Measurements from ENCODE around the gene CRABP1. TPM values are rescaled to one million over a fixed set of nuclear protein-coding genes. Genes with fewer than 3 reads are reported as not detected.

The CRABP1 gene
- total and polyA plus RNA-seq, 7 experiments from 2014 or later, result not detected

DNA sequence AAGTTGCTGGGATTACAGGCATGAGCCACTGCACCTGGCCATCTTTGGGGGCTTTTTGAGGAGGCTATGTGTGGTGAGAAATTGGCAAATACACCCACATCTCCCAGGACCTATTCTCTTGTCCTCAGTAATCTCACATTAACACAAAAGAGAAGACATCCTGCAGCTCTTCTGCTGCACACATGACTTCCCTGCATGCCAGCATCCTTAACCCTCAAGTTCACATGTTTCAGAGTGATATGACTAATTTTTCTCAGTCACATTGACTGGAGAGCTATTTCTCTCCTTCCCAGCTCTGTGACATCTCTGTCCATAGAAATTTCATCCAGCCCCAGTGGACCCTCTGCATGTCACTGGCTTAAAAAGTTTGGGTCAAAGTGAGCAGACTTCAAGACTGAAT is 38.8 kb upstream of the CRABP1 start:
- no peaks in the 10 kb centered on the region for H3K9me3 Mint-ChIP-seq
- ATAC-seq (no peak), DNase-seq (no peak)
- H3K9me3 ChIP-seq (ENCODE audit: control insufficient read depth in 2 of 3, low read length in 3 of 3), result no peaks in the 10 kb centered on the region
- peaks cover 6 to 34% (median 27%) of the 10 kb centered on the region in 7 donors for H3K4me1 Mint-ChIP-seq
- peak overlapping the region in 6 of 9 donors; percentile 16 to 78 (median 54) for H3K27ac Mint-ChIP-seq
- ChIA-PET POLR2A (interaction anchor here (1.8 to 2.9 kb wide), 2 partner anchors 9 to 137 kb away, joined by 4 to 44 read pairs; partner anchors contain the start of gene IREB2), CTCF (no interaction called here)
- no peaks in the 10 kb centered on the region for H3K27me3 ChIP-seq (ENCODE audit: control insufficient read depth in 2 of 2, insufficient read depth in 2 of 2, low read length in 2 of 2)
- H3K4me3 Mint-ChIP-seq, result peak overlapping the region in 7 of 10 donors; percentile 14 to 74 (median 39)
- intact Hi-C loops (cut with micrococcal nuclease), result loop anchor here in 1 of 2 donors (10.0 kb wide), 1 partner anchor 403 kb away; no protein-coding TSS in a partner anchor
- H3K36me3 Mint-ChIP-seq, result no peaks in the 10 kb centered on the region
- H3K27me3 Mint-ChIP-seq, result peaks cover 0 to 7% (median 5%) of the 10 kb centered on the region in 5 donors
- H3K36me3 ChIP-seq (ENCODE audit: control insufficient read depth in 2 of 3, insufficient read depth in 3 of 3, low read length in 3 of 3), result no peaks in the 10 kb centered on the region
- H3K4me1 ChIP-seq (ENCODE audit: control insufficient read depth in 2 of 2, insufficient read depth in 2 of 2, low read length in 2 of 2), result peaks cover 8 to 15% of the 10 kb centered on the region in 2 donors
- H3K27ac ChIP-seq (ENCODE audit: low read depth, low read length), result no peak overlapping the region
- H3K4me3 ChIP-seq (ENCODE audit: low read length), result no peak overlapping the region

DNA sequence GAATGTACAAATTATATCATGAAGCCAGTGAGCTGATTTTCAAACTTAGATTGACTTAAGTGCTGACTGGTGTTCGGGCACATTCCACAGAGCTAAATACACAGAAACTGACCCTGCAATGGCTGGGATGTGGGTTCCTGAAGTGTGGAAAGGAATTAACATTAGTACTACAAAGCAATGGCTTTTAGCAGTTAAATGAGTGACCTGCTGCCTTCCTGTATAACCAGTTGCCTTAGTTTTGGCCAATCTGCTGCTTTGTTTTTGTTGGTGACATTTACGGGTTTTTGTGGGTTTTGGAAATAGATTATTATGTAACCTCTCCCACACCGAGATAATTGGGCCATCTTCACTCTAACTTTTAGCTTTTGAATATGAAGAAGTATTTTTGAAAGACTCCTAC is 38.3 kb upstream of the CRABP1 start:
- ChIA-PET CTCF (no interaction called here), POLR2A (interaction anchor here (1.8 kb wide), 1 partner anchor 9 kb away, joined by 4 read pairs; no protein-coding TSS in a partner anchor)
- intact Hi-C loops (cut with micrococcal nuclease), result loop anchor here in 1 of 2 donors (10.0 kb wide), 1 partner anchor 403 kb away; no protein-coding TSS in a partner anchor
- no peak for ATAC-seq
- H3K27ac ChIP-seq (ENCODE audit: low read depth, low read length), result no peak overlapping the region
- peak overlapping the region in 1 of 9 donors; percentile 42 for H3K27ac Mint-ChIP-seq
- peak overlapping the region in 3 of 10 donors; percentile 19 to 39 (median 27) for H3K4me3 Mint-ChIP-seq
- H3K36me3 ChIP-seq (ENCODE audit: control insufficient read depth in 2 of 3, insufficient read depth in 3 of 3, low read length in 3 of 3), result no peaks in the 10 kb centered on the region
- no peak overlapping the region for H3K4me3 ChIP-seq (ENCODE audit: low read length)
- no peaks in the 10 kb centered on the region for H3K9me3 Mint-ChIP-seq
- H3K4me1 Mint-ChIP-seq, result peaks cover 6 to 33% (median 26%) of the 10 kb centered on the region in 7 donors
- DNase-seq, result no peak
- peaks cover 0 to 7% (median 6%) of the 10 kb centered on the region in 5 donors for H3K27me3 Mint-ChIP-seq
- no peaks in the 10 kb centered on the region for H3K9me3 ChIP-seq (ENCODE audit: control insufficient read depth in 2 of 3, low read length in 3 of 3)
- no peaks in the 10 kb centered on the region for H3K27me3 ChIP-seq (ENCODE audit: control insufficient read depth in 2 of 2, insufficient read depth in 2 of 2, low read length in 2 of 2)
- no peaks in the 10 kb centered on the region for H3K36me3 Mint-ChIP-seq
- peaks cover 8 to 15% of the 10 kb centered on the region in 2 donors for H3K4me1 ChIP-seq (ENCODE audit: control insufficient read depth in 2 of 2, insufficient read depth in 2 of 2, low read length in 2 of 2)

DNA sequence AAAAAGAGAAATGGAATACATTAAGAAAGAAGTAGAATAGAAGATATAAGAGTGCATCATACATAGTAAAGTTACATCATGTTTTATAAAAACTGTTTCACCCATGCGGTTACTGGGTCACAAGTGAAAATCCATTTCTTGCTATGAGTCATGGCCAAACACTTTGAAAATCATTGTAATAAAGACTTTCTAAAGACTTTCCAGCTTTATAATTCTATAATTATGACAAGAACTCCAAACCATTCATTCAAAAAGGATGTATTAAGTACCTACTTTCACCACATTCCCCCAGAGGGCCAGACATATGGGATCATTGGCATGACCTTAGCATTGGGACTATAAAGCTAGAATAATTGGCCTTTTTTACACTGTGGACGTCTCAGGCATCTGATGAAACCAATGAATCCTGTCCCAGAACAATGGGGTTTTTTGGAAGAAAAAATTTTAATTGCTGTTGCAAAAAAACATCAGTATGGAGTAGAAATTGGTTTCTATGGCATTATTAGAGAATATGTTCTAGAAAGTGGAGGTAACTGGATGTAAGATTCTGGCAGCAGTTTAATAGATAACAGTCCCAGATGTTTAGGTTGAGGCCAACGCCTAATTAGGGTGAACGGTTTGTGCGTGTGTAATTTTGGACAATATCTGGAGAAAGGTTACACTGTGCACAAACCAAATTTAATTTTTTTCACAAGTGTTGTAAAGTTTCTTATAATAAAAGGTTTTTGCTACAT is 37.4 kb upstream of the CRABP1 start:
- H3K4me3 ChIP-seq (ENCODE audit: low read length), result no peak overlapping the region
- H3K4me1 ChIP-seq (ENCODE audit: control insufficient read depth in 2 of 2, insufficient read depth in 2 of 2, low read length in 2 of 2), result peaks cover 8 to 15% of the 10 kb centered on the region in 2 donors
- no peaks in the 10 kb centered on the region for H3K36me3 Mint-ChIP-seq
- no peaks in the 10 kb centered on the region for H3K27me3 ChIP-seq (ENCODE audit: control insufficient read depth in 2 of 2, insufficient read depth in 2 of 2, low read length in 2 of 2)
- no peaks in the 10 kb centered on the region for H3K9me3 Mint-ChIP-seq
- H3K4me3 Mint-ChIP-seq, result no peak overlapping the region
- ATAC-seq (no peak), DNase-seq (no peak)
- intact Hi-C loops (cut with micrococcal nuclease), result loop anchor here in 1 of 2 donors (10.0 kb wide), 1 partner anchor 402 kb away; no protein-coding TSS in a partner anchor
- no peak overlapping the region for H3K27ac ChIP-seq (ENCODE audit: low read depth, low read length)
- no peaks in the 10 kb centered on the region for H3K9me3 ChIP-seq (ENCODE audit: control insufficient read depth in 2 of 3, low read length in 3 of 3)
- peaks cover 6 to 27% (median 21%) of the 10 kb centered on the region in 7 donors for H3K4me1 Mint-ChIP-seq
- H3K27ac Mint-ChIP-seq, result no peak overlapping the region
- peaks cover 0 to 10% (median 6%) of the 10 kb centered on the region in 5 donors for H3K27me3 Mint-ChIP-seq
- H3K36me3 ChIP-seq (ENCODE audit: control insufficient read depth in 2 of 3, insufficient read depth in 3 of 3, low read length in 3 of 3), result no peaks in the 10 kb centered on the region
- ChIA-PET POLR2A (no interaction called here), CTCF (no interaction called here)

DNA sequence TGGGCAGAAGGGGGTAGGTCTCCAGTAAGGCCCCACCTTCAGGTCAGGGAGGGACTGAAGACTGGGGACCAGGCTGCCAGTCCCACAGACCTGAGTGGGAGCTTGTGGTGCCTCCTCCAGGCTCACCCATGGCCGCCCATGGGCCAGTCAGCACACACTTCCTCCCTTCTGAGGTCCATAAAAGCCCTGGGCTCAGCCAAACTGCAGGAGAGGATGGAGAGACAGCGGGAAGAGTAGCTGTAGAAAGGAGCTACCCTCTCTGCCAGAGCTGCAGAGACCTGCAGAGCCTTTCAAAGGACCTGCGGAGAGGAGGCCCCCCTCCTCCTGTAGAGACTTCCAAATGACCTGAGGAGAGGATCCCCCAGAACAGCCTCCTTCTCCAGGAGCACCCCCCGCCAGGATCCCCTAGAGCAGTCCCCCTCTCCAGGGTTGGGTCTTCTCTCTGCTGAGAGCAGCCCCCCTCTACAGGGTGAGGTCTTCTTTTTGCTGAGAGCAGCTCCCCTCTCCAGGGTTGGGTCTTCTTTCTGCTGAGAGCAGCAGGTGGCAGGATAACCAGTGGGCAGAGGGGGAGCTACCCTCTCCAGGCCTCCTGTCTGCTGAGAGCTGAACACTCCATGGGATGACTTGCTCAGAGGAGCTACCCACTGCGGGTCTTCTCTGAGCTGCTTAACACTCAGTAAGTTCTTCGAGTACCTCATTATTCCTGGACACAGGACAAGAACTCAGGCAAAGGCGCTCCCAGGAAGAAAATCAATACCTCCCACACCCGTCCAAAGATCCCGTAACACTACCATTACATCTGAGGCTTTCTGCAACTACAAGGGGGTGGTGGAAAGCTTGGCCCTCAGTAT is 35.7 kb upstream of the CRABP1 start:
- H3K4me3 Mint-ChIP-seq, result no peak overlapping the region
- Histone ChIP-seq H3K9me3 (ENCODE audit: control insufficient read depth in 2 of 3, low read length in 3 of 3) (no peaks in the 10 kb centered on the region), H3K27ac (ENCODE audit: low read depth, low read length) (no peak overlapping the region), H3K36me3 (ENCODE audit: control insufficient read depth in 2 of 3, insufficient read depth in 3 of 3, low read length in 3 of 3) (no peaks in the 10 kb centered on the region), H3K27me3 (ENCODE audit: control insufficient read depth in 2 of 2, insufficient read depth in 2 of 2, low read length in 2 of 2) (no peaks in the 10 kb centered on the region), H3K4me3 (ENCODE audit: low read length) (no peak overlapping the region), H3K4me1 (ENCODE audit: control insufficient read depth in 2 of 2, insufficient read depth in 2 of 2, low read length in 2 of 2) (peaks cover 0 to 6% of the 10 kb centered on the region in 2 donors)
- H3K4me1 Mint-ChIP-seq, result peaks cover 0 to 11% (median 5%) of the 10 kb centered on the region in 7 donors
- POLR2A ChIA-PET, result no interaction called here
- peaks cover 0 to 14% (median 10%) of the 10 kb centered on the region in 5 donors for H3K27me3 Mint-ChIP-seq
- DNase-seq, result no peak
- intact Hi-C loops (cut with micrococcal nuclease), result loop anchor here in 1 of 2 donors (5.0 to 10.0 kb wide), 3 partner anchors 118 to 448 kb away; no protein-coding TSS in a partner anchor
- no peak for ATAC-seq
- H3K9me3 Mint-ChIP-seq, result no peaks in the 10 kb centered on the region
- no peak overlapping the region for H3K27ac Mint-ChIP-seq
- H3K36me3 Mint-ChIP-seq, result no peaks in the 10 kb centered on the region
- CTCF ChIA-PET, result interaction anchor here (0.7 kb wide), 1 partner anchor 176 kb away, joined by 3 read pairs; no protein-coding TSS in a partner anchor

DNA sequence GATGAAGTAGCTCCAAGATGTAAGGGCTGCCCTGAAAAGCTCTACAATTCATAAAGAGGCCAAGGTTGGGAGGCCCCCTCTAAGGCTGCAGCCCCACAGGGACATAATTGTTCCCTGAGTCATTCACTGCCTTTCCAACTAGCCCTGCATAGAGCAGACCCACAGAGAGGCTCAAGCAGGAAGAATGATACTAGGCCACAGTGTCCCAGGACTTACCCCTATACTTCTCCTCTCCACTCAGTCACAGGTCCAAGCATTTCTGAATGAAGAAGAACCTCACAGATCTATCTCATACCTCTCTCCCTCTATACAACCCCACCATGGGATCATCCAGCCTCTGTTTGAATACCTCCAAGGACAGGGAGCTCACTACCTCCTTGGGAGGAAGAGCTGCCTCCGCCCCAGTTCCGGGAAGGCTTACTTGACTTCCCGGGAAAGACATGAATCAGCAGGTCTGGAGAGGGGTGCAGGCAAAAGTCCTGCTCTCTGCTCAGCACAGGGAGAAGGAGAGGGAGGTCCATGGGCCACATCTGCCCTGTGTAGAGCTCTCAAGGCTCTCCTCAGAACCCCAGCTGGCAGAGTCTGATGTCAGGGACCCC is 33.9 kb upstream of the CRABP1 start:
- Histone ChIP-seq H3K27me3 (ENCODE audit: control insufficient read depth in 2 of 2, insufficient read depth in 2 of 2, low read length in 2 of 2) (no peaks in the 10 kb centered on the region), H3K27ac (ENCODE audit: low read depth, low read length) (no peak overlapping the region), H3K9me3 (ENCODE audit: control insufficient read depth in 2 of 3, low read length in 3 of 3) (no peaks in the 10 kb centered on the region), H3K4me1 (ENCODE audit: control insufficient read depth in 2 of 2, insufficient read depth in 2 of 2, low read length in 2 of 2) (no peaks in the 10 kb centered on the region), H3K4me3 (ENCODE audit: low read length) (no peak overlapping the region), H3K36me3 (ENCODE audit: control insufficient read depth in 2 of 3, insufficient read depth in 3 of 3, low read length in 3 of 3) (no peaks in the 10 kb centered on the region)
- DNase-seq (no peak), ATAC-seq (no peak)
- peaks cover 0 to 6% (median 0%) of the 10 kb centered on the region in 7 donors for H3K4me1 Mint-ChIP-seq
- peaks cover 0 to 14% (median 10%) of the 10 kb centered on the region in 5 donors for H3K27me3 Mint-ChIP-seq
- no peak overlapping the region for H3K4me3 Mint-ChIP-seq
- POLR2A ChIA-PET, result interaction anchor here (1.2 kb wide), 1 partner anchor 39 kb away, joined by 4 read pairs; no protein-coding TSS in a partner anchor
- CTCF ChIA-PET, result interaction anchor here (0.6 kb wide), 1 partner anchor 65 kb away, joined by 3 read pairs; no protein-coding TSS in a partner anchor
- intact Hi-C loops (cut with micrococcal nuclease), result loop anchor here in 1 of 2 donors (5.0 to 10.0 kb wide), 3 partner anchors 116 to 446 kb away; no protein-coding TSS in a partner anchor
- H3K36me3 Mint-ChIP-seq, result no peaks in the 10 kb centered on the region
- H3K27ac Mint-ChIP-seq, result no peak overlapping the region
- H3K9me3 Mint-ChIP-seq, result no peaks in the 10 kb centered on the region

DNA sequence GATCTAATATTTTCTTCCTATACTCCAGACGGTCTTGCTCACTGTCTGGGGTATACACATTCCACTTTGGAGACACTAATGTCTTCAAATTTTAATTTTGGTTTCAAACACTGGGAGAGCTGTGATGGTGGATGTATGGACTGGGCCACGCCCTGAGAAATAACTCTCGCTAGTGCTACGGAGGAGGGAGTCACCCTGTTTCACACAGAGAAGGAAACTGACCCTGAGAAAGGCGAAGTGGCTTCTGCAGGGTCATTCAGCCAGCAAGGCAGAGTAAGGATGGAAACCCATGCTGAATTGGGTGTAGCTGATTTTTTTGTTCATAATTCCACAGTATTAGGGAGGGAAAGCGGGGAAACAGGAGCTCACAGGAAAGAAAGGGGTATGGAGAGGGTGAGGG is 32.2 kb upstream of the CRABP1 start:
- no peaks in the 10 kb centered on the region for H3K36me3 Mint-ChIP-seq
- no peak overlapping the region for H3K27ac Mint-ChIP-seq
- DNase-seq (no peak), ATAC-seq (peak; percentile 34)
- H3K36me3 ChIP-seq (ENCODE audit: control insufficient read depth in 2 of 3, insufficient read depth in 3 of 3, low read length in 3 of 3), result no peaks in the 10 kb centered on the region
- no peak overlapping the region for H3K4me3 ChIP-seq (ENCODE audit: low read length)
- no peaks in the 10 kb centered on the region for H3K4me1 Mint-ChIP-seq
- no peaks in the 10 kb centered on the region for H3K9me3 ChIP-seq (ENCODE audit: control insufficient read depth in 2 of 3, low read length in 3 of 3)
- H3K9me3 Mint-ChIP-seq, result no peaks in the 10 kb centered on the region
- intact Hi-C loops (cut with micrococcal nuclease), result loop anchor here (1.0 to 10.0 kb wide), 5 partner anchors 114 to 444 kb away; no protein-coding TSS in a partner anchor
- H3K27me3 ChIP-seq (ENCODE audit: control insufficient read depth in 2 of 2, insufficient read depth in 2 of 2, low read length in 2 of 2), result no peaks in the 10 kb centered on the region
- H3K4me1 ChIP-seq (ENCODE audit: control insufficient read depth in 2 of 2, insufficient read depth in 2 of 2, low read length in 2 of 2), result no peaks in the 10 kb centered on the region
- peaks cover 0 to 14% (median 10%) of the 10 kb centered on the region in 5 donors for H3K27me3 Mint-ChIP-seq
- POLR2A ChIA-PET, result interaction anchor here (0.9 kb wide), 2 partner anchors 8 to 13 kb away, joined by 3 to 4 read pairs; partner anchors contain the start of gene SKIC8
- CTCF ChIA-PET, result interaction anchor here (1.1 kb wide), 1 partner anchor 10 kb away, joined by 3 read pairs; no protein-coding TSS in a partner anchor
- no peak overlapping the region for H3K27ac ChIP-seq (ENCODE audit: low read depth, low read length)
- H3K4me3 Mint-ChIP-seq, result no peak overlapping the region
